ENCODE results near the gene PPT2. TPM values are rescaled to one million over a fixed set of nuclear protein-coding genes. Genes with fewer than 3 reads are reported as not detected.

PPT2 gene
- total and polyA plus RNA-seq, 2 donors (not counting 1 experiment from before 2014, with no cell fraction given): 13.7 to 37.3 TPM

GRCh38 chr6:32108094-32108627 lies 45.8 kb upstream of the PPT2 start:
- H3K36me3 ChIP-seq (ENCODE audit: control insufficient read depth, insufficient read depth, low read length): no peaks in the 10 kb centered on the region
- peak in 1 of 2 donors; percentile 57 for DNase-seq (ENCODE audit: low read depth in 2 of 2)
- peak; percentile 21 for TF ChIP-seq EZH2 (IDR thresholded peaks at IDR 0.05; ENCODE audit: low read length, missing control alignments)
- TF ChIP-seq, protein P1, sequence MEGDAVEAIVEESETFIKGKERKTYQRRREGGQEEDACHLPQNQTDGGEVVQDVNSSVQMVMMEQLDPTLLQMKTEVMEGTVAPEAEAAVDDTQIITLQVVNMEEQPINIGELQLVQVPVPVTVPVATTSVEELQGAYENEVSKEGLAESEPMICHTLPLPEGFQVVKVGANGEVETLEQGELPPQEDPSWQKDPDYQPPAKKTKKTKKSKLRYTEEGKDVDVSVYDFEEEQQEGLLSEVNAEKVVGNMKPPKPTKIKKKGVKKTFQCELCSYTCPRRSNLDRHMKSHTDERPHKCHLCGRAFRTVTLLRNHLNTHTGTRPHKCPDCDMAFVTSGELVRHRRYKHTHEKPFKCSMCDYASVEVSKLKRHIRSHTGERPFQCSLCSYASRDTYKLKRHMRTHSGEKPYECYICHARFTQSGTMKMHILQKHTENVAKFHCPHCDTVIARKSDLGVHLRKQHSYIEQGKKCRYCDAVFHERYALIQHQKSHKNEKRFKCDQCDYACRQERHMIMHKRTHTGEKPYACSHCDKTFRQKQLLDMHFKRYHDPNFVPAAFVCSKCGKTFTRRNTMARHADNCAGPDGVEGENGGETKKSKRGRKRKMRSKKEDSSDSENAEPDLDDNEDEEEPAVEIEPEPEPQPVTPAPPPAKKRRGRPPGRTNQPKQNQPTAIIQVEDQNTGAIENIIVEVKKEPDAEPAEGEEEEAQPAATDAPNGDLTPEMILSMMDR (conservative IDR thresholded peaks at IDR 0.05 in 1 of 2, IDR thresholded peaks at IDR 0.05 in 1 of 2; ENCODE audit: low read depth in 1 of 2, low read length in 2 of 2): no peak
- H2AFZ ChIP-seq (ENCODE audit: low read length): no peak overlapping the region
- H3K4me3 ChIP-seq (replicated peaks in 1 of 4; ENCODE audit: control extremely low read depth in 1 of 4, insufficient read depth in 1 of 4, low read depth in 3 of 4, low read length in 4 of 4): peak overlapping the region in 3 of 4 experiments; percentile 13 to 68 (median 56)
- H3K4me1 ChIP-seq (ENCODE audit: control insufficient read depth, extremely low read depth, insufficient read depth, low read length): peaks cover 34% of the 10 kb centered on the region
- H3K9ac ChIP-seq (ENCODE audit: insufficient read depth, low read length): peak overlapping the region; percentile 51
- no peaks in the 10 kb centered on the region for H3K79me2 ChIP-seq (ENCODE audit: control insufficient read depth, insufficient read depth, low read length)
- H3K9me3 ChIP-seq (ENCODE audit: control insufficient read depth, insufficient read depth, low read depth, low read length): no peaks in the 10 kb centered on the region
- H3K27me3 ChIP-seq (ENCODE audit: control insufficient read depth, insufficient read depth, low read length): peaks cover 7% of the 10 kb centered on the region
- no peaks in the 10 kb centered on the region for H4K20me1 ChIP-seq (ENCODE audit: control insufficient read depth, extremely low read depth, insufficient read depth, low read length)
- peak overlapping the region; percentile 69 for H3K27ac ChIP-seq (ENCODE audit: insufficient read depth, low read length)
- peak overlapping the region; percentile 91 for H3K4me2 ChIP-seq (ENCODE audit: extremely low read depth, insufficient read depth, low read length)

DNA sequence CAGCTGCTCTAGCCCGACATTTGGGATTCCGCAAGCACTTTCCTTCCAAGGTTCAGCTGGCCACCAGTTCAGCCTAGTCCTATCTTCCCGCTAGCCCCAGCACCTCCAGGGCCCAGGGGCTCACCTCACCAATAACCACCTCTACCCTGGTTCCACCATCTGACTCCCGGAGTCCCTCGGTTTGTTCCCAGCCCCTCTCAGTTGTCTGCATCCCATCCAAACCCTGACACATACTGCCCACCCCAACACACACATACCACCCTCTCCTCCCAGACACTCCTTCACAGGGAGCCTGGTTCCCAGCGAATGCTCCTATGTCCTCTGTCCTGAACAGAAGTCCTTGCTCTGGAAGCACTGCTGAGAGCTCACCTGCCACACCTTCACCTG lies 45.2 kb upstream of the PPT2 start:
- Histone ChIP-seq H2AFZ (ENCODE audit: low read length) (no peak overlapping the region), H3K9ac (ENCODE audit: insufficient read depth, low read length) (peak overlapping the region; percentile 51), H3K36me3 (ENCODE audit: control insufficient read depth, insufficient read depth, low read length) (peaks cover 2% of the 10 kb centered on the region), H4K20me1 (ENCODE audit: control insufficient read depth, extremely low read depth, insufficient read depth, low read length) (no peaks in the 10 kb centered on the region), H3K4me1 (ENCODE audit: control insufficient read depth, extremely low read depth, insufficient read depth, low read length) (peaks cover 40% of the 10 kb centered on the region), H3K79me2 (ENCODE audit: control insufficient read depth, insufficient read depth, low read length) (no peaks in the 10 kb centered on the region), H3K9me3 (ENCODE audit: control insufficient read depth, insufficient read depth, low read depth, low read length) (no peaks in the 10 kb centered on the region), H3K4me2 (ENCODE audit: extremely low read depth, insufficient read depth, low read length) (peak overlapping the region; percentile 91), H3K27ac (ENCODE audit: insufficient read depth, low read length) (peak overlapping the region; percentile 69), H3K27me3 (ENCODE audit: control insufficient read depth, insufficient read depth, low read length) (peaks cover 7% of the 10 kb centered on the region), H3K4me3 (replicated peaks in 1 of 4; ENCODE audit: control extremely low read depth in 1 of 4, insufficient read depth in 1 of 4, low read depth in 3 of 4, low read length in 4 of 4) (peak overlapping the region in 3 of 4 experiments; percentile 13 to 68 (median 56))
- DNase-seq (ENCODE audit: low read depth in 2 of 2): no peak
- TF ChIP-seq, protein P1 (conservative IDR thresholded peaks at IDR 0.05 in 1 of 2, IDR thresholded peaks at IDR 0.05 in 1 of 2; ENCODE audit: low read depth in 1 of 2, low read length in 2 of 2): no peak
- no peak for TF ChIP-seq EZH2 (IDR thresholded peaks at IDR 0.05; ENCODE audit: low read length, missing control alignments)

DNA sequence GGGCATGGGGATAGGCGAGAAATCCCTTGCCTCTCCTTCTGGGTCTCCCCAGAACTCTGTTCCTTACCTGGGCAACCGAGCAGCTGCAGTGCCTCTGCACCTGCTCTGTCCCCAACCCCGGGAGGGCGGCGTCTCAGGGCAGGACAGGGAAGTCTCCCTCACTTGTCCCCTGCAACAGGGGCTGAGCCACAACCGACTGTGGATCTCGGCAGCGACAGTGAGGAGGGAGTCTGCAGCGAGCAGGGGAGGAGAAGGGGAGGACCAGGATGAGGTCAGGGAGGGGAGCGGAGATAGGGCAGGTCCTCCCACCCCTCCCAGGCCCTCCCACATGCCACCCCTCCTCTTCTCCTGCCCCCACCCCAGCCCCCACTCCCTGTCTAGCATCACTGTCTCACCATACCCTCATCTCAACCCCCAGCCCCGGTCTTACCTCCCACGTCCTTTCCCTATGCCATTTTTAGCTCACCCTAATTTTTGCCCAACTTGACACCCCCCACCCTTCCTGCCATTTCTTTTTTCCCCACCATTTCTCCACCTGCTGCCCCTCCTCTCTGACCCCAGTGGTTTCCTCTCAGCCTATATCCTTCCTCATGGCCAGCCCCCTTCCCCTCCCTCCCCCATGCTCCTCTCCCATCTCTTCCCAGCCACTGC lies 44.7 kb upstream of the PPT2 start, which contains the start of gene TNXB:
Gene TNXB, minus strand, starts transcription at position 225 of the 651 bp plus-strand sequence. CDS start 11,140 bp downstream, outside the sequence.
- no peaks in the 10 kb centered on the region for H4K20me1 ChIP-seq (ENCODE audit: control insufficient read depth, extremely low read depth, insufficient read depth, low read length)
- H2AFZ ChIP-seq (ENCODE audit: low read length): no peak within 1 kb of the TSS
- no peaks in the 10 kb centered on the region for H3K9me3 ChIP-seq (ENCODE audit: control insufficient read depth, insufficient read depth, low read depth, low read length)
- peak within 1 kb of the TSS; percentile 69 for H3K27ac ChIP-seq (ENCODE audit: insufficient read depth, low read length)
- H3K27me3 ChIP-seq (ENCODE audit: control insufficient read depth, insufficient read depth, low read length): peaks cover 7% of the 10 kb centered on the region
- peaks cover 2% of the 10 kb centered on the region for H3K36me3 ChIP-seq (ENCODE audit: control insufficient read depth, insufficient read depth, low read length)
- peaks cover 40% of the 10 kb centered on the region for H3K4me1 ChIP-seq (ENCODE audit: control insufficient read depth, extremely low read depth, insufficient read depth, low read length)
- DNase-seq (ENCODE audit: low read depth in 2 of 2): no peak
- H3K4me3 ChIP-seq (replicated peaks in 1 of 4; ENCODE audit: control extremely low read depth in 1 of 4, insufficient read depth in 1 of 4, low read depth in 3 of 4, low read length in 4 of 4): peak within 1 kb of the TSS in 3 of 4 experiments; percentile 13 to 68 (median 56)
- peak within 1 kb of the TSS; percentile 51 for H3K9ac ChIP-seq (ENCODE audit: insufficient read depth, low read length)
- no peaks in the 10 kb centered on the region for H3K79me2 ChIP-seq (ENCODE audit: control insufficient read depth, insufficient read depth, low read length)
- peak within 1 kb of the TSS; percentile 91 for H3K4me2 ChIP-seq (ENCODE audit: extremely low read depth, insufficient read depth, low read length)
- TF ChIP-seq, protein P1 (conservative IDR thresholded peaks at IDR 0.05 in 1 of 2, IDR thresholded peaks at IDR 0.05 in 1 of 2; ENCODE audit: low read depth in 1 of 2, low read length in 2 of 2): no peak

Measured in fibroblast of lung (primary cell).